ENCODE data around the gene TAF3.
"Not testable (repeated sequence)": the region's sequence is repeated elsewhere in the genome, so short reads cannot be mapped to it uniquely, and the experiment has no call there.

TAF3 gene

GRCh38 chr10:7972367-7972766, 154.1 kb downstream of the TAF3 start:
- ATAC-seq: no peak

GRCh38 chr10:7980196-7980595, 161.9 kb downstream of the TAF3 start:
- ATAC-seq: no peak

GRCh38 chr10:7982727-7983126, 164.4 kb downstream of the TAF3 start:
- ATAC-seq: no peak

- no peak for ATAC-seq
These were observed 166.0 kb downstream of the TAF3 start for GRCh38 chr10:7984325-7984724.

GRCh38 chr10:7984896-7985295, 166.6 kb downstream of the TAF3 start:
- no peak for ATAC-seq

- ATAC-seq: no peak
These were observed 168.5 kb downstream of the TAF3 start for GRCh38 chr10:7986851-7987250.

- no peak for ATAC-seq
These were observed 170.7 kb downstream of the TAF3 start for GRCh38 chr10:7988989-7989388.

GRCh38 chr10:7998831-7999230, 180.5 kb downstream of the TAF3 start:
- ATAC-seq: no peak

- no peak for ATAC-seq
These were observed 186.2 kb downstream of the TAF3 start for GRCh38 chr10:8004469-8005000.

GRCh38 chr10:8006274-8006999, 188.1 kb downstream of the TAF3 start:
- no peak for ATAC-seq

- no peak for ATAC-seq
These were observed 190.7 kb downstream of the TAF3 start for GRCh38 chr10:8009031-8009430.

GRCh38 chr10:8013006-8013405, 194.7 kb downstream of the TAF3 start:
- ATAC-seq: no peak

- ATAC-seq: no peak
These were observed 195.3 kb downstream of the TAF3 start for GRCh38 chr10:8013619-8014018.

GRCh38 chr10:8014649-8015048, 196.3 kb downstream of the TAF3 start:
- no peak for ATAC-seq

GRCh38 chr10:8017277-8017676, 199.0 kb downstream of the TAF3 start:
- ATAC-seq: no peak

- no peak for ATAC-seq
These were observed 205.0 kb downstream of the TAF3 start for GRCh38 chr10:8023321-8023720.

GRCh38 chr10:8023851-8024250, 205.5 kb downstream of the TAF3 start:
- ATAC-seq: no peak

GRCh38 chr10:8026349-8027259, 208.3 kb downstream of the TAF3 start:
- peak in 1 of 2 donors; percentile 13 for ATAC-seq

GRCh38 chr10:8031211-8031610, 212.9 kb downstream of the TAF3 start:
- ATAC-seq: not testable (repeated sequence)

- no peak for ATAC-seq
These were observed 214.3 kb downstream of the TAF3 start for GRCh38 chr10:8032558-8032957.

GRCh38 chr10:8033812-8034465, 215.6 kb downstream of the TAF3 start:
- no peak for ATAC-seq

- ATAC-seq: no peak
These were observed 216.2 kb downstream of the TAF3 start for GRCh38 chr10:8034466-8035005.
